HG03095 (cell line): ENCODE results near the gene KRT1.

Experiments
- ATAC-seq: cut with Tn5 transposase; IDR thresholded peaks from one replicate; pipeline ENCODE4 v1.9.1; 2021; ENCODE audit warnings: moderate library complexity; ENCODE audit not compliant: unreplicated experiment

The KRT1 gene

DNA sequence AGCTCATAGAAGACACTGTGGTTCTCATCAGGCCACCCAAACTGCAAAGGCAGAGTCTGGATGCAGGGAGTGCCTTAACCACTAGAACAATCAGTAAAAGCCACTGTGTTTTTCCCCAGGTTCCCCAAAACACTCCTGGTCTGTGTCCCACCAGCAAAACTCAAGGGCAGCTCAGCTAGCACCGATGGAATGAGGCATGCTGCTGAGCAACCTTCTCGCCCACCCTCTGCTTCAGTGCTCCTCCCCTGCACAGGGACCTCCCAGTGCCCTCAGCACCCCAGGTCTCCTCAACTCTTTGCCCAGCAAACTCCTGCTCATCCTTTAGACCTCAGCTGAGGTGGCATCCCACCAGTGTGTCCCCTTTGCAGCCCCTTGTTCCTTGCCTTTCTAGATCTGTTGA, 19.2 kb upstream of the KRT1 start:
- no peak for ATAC-seq

DNA sequence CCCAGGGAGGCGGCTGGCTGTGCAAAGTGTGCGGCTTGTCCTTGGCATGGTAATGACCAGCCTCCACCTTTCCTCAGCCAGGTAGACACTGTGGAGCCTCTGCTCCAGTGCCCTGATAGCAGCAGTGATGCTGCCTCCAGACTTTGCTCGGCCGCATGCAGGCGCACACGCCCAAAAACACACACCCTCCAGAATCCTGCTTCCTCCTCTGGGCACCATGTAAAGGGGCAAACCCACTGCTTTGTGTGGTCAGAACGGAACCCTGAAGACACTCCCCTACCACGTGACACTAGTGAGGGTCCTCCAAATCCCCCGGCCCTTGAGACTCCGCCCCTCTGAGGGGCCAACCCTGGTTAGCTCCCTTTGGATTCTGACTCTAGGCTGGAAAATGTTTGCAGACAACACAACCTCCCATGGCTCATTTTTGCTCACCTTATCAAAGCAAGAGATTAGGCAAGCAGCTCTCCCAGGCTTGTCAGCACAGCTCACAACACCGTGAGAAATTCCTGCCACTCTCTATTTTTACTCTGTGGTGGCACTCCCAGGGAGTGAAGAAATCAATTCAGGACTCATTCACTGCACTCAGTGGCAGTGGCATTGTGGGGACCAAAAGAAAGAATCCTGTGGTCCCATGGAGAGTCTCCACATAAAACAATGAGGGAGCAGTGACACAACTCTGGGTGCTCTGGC, 18.6 kb upstream of the KRT1 start:
- no peak for ATAC-seq

GRCh38 chr12:52697058-52697582, 16.9 kb upstream of the KRT1 start:
- no peak for ATAC-seq

GRCh38 chr12:52696588-52696987, 16.4 kb upstream of the KRT1 start:
- no peak for ATAC-seq

- ATAC-seq, result no peak
Observed at GRCh38 chr12:52695039-52695438, 14.8 kb upstream of the KRT1 start.

- ATAC-seq, result no peak
Observed at GRCh38 chr12:52694151-52694550, 13.9 kb upstream of the KRT1 start.

DNA sequence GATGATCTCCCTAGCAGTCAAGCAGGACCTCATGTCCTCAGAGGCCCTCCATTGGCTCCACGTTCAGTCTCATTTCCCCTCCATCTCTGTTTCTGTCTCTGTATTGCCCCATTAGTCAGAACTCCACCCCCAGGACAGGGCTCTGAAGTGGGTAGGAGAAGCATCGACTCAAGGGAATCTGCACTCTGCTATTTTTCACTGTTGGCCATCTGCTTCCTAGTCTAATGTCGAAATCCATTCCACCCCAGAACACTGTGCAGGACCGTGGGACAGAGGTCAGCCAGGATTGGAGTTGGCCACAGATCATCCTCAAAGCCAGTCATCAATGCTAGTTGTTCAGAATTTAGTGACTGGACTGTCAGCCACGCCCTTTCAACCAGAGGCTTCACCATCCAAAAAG, 13.1 kb upstream of the KRT1 start:
- no peak for ATAC-seq

GRCh38 chr12:52692254-52692653, 12.0 kb upstream of the KRT1 start:
- ATAC-seq, result no peak

DNA sequence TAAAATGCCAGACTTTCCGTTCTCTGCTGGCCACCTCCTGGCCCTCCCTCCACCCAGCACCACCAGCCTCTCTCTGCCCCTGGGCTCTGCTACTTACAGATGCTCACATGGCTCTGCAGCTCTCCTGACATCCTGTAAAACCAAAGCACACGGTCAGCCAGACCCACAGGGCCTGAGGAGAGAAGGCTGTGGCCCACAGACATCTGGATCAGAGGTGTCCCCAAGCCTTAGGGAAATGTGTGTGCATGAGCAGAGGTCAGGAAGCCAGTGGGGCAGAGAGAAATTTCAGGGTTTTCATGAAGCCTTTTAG, 11.6 kb upstream of the KRT1 start:
- no peak for ATAC-seq

GRCh38 chr12:52691076-52691840, 11.1 kb upstream of the KRT1 start:
- ATAC-seq, result no peak

DNA sequence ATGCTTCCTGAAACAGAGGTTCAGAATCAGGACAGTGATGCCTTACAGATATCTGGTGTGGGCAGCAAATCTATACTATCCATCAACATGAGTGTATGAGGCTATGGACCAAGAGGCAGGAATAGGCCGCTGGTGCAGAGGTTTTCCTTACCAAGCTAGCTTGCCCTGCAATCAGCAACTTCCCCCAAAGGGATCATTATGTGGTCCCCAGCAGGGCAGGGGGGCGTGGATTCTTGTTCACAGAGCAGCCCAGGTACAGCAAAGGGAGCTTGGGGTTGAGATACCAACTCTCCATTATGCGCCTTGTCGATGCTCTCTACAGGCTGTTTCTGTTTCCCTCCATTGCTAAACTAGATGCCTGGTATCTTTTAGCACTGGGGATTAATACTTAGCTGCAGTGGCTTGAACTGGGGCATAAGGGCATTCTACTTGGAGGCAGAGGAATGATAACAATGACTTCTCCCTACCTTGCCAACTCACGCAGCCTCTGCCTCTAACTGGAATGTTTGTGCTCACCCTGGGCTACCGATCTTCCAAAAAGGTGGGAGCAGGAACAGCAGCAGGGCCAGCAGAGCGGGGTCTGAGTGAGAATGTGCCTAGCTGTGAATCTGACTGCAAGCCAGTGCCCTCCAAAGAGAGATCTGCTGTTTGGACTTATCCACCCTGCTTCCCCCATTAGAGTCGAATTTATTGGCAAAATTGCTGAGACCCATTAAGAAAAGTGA, 10.3 kb upstream of the KRT1 start:
- ATAC-seq, result no peak

DNA sequence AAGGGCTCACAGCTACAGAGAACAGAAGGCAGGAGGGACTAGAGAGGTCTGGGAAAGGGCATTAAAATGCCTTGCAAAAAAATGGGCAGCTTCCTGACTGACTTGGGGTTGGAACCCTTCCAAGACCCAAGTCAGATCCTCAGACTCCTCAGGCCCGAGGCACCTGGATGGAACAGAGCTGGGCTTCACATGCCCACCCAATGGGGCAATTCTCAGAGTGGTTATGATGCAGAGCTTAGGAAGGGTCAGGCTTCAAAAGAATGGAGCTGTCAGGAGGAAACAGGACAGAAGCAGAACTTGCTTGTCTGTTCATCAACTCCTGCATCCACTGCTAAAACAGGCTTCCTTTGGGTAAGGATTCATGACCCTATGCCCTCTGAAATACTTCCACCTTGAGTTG, 9.7 kb upstream of the KRT1 start:
- no peak for ATAC-seq

GRCh38 chr12:52689239-52689638, 9.0 kb upstream of the KRT1 start:
- ATAC-seq, result no peak

DNA sequence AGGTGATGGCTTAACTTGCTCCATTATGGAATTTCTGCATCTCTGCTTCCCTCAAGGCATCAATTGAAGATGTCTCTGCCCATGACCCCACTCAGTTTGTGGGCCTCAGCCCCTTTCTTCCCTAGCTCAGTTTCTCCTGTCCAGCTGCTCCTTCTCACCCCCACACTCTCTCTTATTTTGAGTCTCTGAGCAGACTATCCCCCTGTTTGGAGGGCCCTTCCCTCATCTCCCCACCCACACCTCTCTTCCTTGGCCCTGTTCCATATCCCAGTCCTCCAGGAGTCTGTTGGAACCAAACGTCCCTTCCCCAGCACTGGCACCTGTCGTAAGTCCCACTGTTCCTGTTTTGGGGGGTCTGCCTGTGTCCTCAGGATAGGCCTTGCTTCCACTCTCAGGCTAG, 8.3 kb upstream of the KRT1 start:
- no peak for ATAC-seq

GRCh38 chr12:52687497-52688385, 7.5 kb upstream of the KRT1 start:
- no peak for ATAC-seq

GRCh38 chr12:52686756-52687487, 6.7 kb upstream of the KRT1 start:
- no peak for ATAC-seq

- ATAC-seq, result no peak
Observed at GRCh38 chr12:52686063-52686462, 5.9 kb upstream of the KRT1 start.

DNA sequence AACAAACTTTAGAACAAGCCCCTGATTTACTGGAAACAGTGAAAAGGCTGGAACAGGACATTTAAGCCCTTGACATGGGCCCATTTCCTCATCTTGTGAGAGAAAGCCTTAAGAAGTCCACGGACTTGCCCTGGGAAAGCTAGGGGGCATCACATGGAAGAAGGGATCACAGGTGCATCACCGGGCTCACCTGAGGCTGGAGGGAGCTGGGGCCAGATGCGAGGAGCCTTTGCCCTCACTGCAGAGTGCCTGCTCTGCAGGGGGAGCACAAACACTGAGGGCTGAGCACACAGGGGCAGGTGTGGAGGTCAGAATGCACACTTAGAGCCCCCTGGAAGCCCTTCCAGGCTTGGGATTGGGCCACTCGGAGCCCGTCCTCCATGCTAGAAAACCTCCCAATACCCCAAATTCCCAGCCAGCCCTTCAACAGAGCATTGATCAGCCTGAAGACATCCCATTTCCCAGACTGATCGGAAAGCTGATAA, 5.2 kb upstream of the KRT1 start:
- no peak for ATAC-seq

DNA sequence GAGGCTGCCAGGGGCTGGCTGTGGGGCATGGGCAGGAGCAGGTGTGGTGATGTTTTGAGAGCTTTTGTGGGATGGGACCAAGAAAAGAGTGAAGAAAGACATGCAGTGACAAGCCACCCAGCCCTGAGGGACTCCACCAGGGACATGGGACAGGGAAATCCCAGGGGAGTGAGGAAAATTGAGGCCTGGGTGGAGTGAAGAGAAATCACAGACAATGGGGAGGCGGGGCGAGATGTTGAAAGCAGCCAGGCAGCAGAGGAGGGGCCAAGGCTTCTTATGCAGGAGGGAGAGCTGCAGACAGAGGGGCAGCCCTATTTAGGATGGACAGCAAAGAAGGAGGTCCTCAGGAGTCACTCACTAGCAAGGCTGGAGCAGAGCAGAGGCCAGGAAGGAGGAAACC, 4.2 kb upstream of the KRT1 start:
- no peak for ATAC-seq
